OCI-M2 (cell line): ENCODE data around the gene PRKAG2.
"Not testable (repeated sequence)": the region's sequence is repeated elsewhere in the genome, so short reads cannot be mapped to it uniquely, and the experiment has no call there.

ENCODE experiments used
- DNase-seq: peaks from one replicate; lab custom pipeline; 2025; ENCODE audit not compliant: unreplicated experiment; lab: John Stamatoyannopoulos, UW

The PRKAG2 gene

DNA sequence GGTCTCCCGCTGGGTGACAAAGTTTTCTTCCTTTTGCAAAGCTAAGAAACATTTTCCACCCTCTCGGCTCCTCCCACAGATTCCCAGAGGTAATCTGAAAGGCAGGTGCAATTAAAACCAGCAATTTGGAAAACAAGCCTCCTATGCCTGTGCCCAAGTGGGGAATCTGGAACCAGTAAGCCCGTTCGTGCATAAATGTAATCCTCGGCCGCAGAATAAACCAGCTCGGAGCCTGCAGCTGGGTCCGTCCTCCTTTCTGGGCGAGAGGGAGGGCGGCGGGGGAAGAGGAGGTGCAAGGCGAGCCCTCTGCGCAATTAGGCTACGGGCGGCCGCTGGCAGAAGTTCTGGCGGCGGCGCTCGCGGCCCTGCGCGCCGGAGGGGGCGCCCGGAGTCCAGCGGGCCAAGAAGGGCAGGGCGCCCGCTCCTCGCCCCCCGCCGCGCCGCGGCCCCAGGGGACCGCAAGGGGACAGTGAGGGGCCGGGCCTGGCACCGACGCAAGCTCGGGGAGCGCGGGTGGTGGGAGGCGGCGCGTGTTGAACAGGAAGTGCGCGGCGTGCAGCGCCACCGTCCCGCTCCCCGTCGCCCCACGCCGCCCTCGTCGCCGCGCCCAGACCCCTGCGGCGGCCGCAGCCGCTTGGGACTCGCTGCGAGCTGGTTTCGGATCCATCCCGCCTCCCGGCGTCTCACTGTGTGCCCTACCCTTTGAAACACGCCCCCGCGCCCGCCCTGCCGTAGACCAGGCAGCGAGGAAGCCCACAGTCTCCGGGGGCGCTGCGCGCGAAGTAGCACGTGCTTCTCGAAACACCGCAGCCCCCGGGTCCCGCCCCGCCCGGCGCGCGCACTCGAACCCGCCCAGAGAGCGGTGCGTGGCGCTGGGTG is at the start of gene PRKAG2:
TSS of gene PRKAG2 (minus strand) at position 217 of the 879 bp plus-strand sequence. CDS start 495 bp downstream, outside the sequence.
- no peak for DNase-seq

GRCh38 chr7:151926336-151926712 is 49.4 kb upstream of the PRKAG2 start:
- no peak for DNase-seq

- no peak for DNase-seq
Observed at GRCh38 chr7:151925446-151926335, 48.8 kb upstream of the PRKAG2 start.

DNA sequence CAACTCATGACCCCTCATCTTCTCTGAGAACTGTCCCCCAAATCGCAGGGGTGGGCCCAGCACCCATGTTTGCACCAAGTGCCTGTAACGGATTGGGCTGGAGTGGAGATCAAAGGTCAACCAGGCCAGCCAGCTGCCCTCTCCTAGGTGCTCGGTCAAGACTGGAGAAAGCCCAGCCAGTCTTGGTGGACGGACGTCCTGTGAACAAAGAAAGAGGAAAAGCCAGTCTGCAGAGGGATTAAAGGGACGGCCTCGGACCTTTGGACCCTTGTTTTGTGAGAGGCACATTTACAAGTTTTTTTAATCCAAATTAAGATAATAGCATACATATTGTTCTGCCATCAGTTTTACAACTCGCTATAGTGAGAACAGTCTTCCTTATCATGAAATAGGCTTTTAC is 47.6 kb upstream of the PRKAG2 start:
- no peak for DNase-seq

GRCh38 chr7:151924001-151924400 is 47.1 kb upstream of the PRKAG2 start:
- no peak for DNase-seq

GRCh38 chr7:151923097-151923876 is 46.4 kb upstream of the PRKAG2 start:
- no peak for DNase-seq

DNA sequence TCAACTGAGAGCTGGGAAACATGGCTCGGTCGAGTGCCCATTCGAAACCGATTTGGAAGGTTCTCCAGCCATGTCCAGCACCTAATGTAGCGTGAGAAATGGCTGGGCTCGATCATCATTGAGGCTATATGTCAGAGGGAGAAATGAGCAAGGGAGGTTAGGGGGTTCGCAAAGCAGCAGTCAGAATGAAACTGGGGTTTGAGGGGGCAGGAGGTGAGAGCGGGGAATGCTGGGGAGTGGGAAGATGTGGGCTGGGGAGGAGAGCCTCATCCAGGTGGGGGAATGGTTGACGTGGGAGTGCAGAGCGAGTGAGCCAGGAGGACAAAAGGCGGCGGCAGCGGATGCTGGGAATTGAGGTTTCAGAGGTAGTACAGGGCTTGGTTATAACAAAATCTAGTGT is 44.5 kb upstream of the PRKAG2 start:
- no peak for DNase-seq

- no peak for DNase-seq
Observed at GRCh38 chr7:151920488-151920887, 43.6 kb upstream of the PRKAG2 start.

DNA sequence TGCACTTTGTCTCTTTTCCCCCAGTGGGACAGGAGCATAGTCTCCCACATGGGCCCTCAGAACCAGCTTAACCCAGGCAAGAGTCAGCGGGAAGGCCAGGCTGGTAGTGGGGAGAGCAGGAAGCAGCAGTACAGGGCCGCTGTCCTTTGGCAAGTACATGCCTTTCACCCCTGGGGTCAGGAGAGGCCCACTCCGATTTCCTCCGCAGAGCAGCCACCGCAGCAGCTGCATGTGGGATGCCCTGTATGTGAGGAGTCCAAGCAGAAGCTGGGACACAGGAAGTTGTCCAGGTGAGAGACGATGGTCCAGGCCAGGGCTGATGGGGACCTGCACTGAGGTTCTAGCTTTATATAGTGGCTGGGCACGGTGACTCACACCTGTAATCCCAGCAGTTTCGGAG is 42.7 kb upstream of the PRKAG2 start:
- no peak for DNase-seq

DNA sequence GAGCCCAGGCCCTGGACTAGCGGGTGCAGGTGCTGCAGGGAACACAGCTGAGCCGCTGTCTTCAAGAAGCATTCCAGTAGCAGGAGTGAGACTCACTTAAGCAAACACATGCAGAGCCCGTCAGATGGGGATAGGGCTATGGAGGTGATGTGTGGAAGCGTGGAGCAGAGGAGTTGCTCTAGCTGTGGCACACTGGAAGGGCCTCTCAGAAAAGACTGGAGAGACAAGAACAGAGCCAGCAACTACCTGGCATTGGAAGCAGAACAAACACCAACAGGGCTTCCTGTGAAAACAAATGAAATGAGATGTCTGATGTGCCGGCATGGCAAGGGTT is 41.6 kb upstream of the PRKAG2 start:
- DNase-seq, result no peak

DNA sequence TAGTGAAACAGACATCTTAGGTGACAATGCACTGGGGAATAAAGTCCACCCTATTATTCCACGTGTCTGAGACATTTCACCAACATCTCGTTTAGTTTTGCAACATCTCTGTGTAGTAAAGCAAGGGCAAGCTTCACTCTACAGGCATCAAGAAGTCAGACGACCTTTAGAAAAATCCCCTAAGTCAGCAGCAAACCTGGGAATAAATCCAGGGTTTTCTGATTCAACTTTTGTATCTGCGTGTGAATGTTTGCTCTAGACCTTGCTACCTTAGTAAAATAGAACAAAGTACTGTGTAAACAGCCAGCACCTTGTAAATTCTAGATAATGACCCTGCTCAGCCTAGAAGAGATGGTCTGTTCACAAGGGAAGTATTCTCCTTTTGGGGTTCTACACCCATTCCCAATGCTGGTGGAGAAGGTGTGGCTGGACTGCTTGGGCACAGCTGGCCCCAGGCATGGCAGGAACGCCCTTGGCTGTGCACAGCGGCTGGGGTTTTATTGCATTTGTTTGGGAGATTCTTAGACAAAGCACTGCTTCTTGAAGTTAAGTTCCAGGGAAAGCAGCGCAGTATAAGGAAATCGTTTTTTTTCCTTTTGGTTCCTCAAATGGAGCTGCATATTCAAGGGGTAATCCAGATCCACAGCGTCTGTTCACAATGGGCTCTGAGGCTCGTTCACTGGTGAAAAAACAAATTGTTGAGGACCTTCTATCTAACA is 41.0 kb upstream of the PRKAG2 start:
- no peak for DNase-seq

- DNase-seq, result no peak
Observed at GRCh38 chr7:151914051-151914450, 37.1 kb upstream of the PRKAG2 start.

DNA sequence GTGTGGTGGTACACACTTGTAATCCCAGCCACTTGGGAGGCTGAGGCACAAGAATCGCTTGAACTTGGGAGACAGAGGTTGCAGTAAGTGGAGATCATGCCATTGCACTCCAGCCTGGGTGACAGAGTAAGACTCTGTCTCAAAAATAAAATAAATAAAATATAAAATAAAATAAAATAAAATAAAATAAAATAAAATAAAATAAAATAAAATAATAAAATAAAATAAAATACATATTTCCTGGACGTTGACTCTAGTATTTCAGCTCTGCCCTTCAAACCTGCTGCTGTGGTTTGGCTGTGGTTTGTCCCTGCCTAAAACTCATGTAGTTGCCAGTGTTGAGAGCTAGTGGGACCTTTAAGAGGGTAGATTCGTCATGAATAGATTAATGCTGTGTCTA is 33.7 kb upstream of the PRKAG2 start:
- not testable (repeated sequence) for DNase-seq

- not testable (repeated sequence) for DNase-seq
Observed at GRCh38 chr7:151907115-151907514, 30.2 kb upstream of the PRKAG2 start.

DNA sequence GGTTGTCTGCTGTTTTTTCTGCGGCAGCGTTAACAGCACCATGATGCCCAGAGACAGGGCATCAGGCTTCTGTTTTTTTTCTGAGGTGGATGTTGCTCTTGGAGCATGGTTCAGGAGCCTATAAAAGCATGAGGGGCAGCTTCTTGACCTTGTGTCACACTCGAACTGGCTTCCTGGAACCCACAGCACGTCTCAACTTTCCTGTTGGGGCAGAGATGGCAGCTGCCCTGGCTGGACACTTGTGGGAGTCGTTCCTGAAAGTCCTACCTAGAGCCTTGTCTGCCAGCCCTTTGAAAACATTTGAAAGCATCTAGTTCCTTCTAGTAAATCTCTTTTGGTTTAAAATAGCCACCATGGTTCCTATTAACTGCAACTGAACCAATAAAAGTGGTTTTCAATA is 28.9 kb upstream of the PRKAG2 start:
- DNase-seq, result no peak

- no peak for DNase-seq
Observed at GRCh38 chr7:151905353-151905752, 28.4 kb upstream of the PRKAG2 start.

GRCh38 chr7:151904270-151904669 is 27.4 kb upstream of the PRKAG2 start:
- no peak for DNase-seq

DNA sequence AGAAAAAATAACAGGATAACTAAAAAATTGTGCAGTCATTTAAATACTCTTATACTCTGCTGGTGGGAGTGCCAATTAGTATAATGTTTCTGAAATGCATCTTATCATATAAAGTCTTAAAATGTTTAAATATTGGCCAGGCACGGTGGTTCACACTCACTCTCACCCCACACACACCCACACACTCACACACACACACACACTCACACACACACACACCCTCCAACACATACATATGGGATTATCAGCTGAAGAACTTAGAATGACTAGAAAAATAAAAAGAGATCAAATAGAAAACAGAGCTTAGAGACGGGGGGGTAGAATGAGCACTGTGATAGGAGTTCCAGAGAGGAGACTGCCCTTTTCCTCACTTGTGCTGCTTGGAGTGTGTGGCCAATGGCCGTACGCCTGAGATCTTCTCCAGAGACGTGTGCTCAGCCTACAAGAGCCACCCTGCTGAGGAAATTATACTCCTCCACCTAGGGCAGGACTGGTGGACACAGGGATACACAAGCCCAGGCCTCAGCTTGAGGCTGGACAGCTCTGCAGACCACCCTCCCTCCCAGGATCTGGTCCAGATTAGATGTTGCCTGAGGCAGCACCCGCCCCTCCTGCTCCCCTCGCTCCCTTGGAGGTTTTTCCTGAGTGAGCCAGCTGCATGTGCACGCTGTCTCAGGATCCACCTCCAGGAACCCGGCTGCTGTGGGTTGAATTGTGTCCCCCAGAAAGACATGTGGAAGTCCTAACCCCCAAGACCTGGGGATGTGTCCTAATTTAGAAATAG is 26.5 kb upstream of the PRKAG2 start:
- no peak for DNase-seq

GRCh38 chr7:151902311-151902710 is 25.4 kb upstream of the PRKAG2 start:
- no peak for DNase-seq

DNA sequence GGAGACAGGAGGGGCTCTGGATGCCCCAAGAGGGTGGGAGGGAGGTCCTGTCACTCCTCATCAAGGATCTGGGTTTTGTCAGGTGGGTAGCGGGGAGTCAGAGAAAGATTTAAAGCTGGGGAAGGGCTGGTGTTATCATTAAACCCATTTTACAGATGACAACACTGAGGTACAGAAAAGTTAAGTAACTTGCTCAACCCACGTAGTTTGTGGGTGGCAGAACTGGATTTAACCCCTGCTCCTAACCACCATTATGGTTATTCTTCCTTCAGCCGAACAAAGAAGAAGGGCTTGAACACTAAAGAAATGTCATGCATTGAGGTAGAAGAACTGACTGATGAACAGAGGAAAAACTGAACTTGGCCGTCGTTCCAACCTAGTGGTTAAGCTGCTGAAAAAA is 24.9 kb upstream of the PRKAG2 start:
- DNase-seq, result no peak
